ENCODE measurements around the gene AFF4.

GRCh38 chr5:132895719-132896305, 67.6 kb downstream of the AFF4 start:
- TF ChIP-seq SRF (IDR thresholded peaks at IDR 0.05; ENCODE audit: low read depth) = no peak
- TF ChIP-seq SIN3A (IDR thresholded peaks at IDR 0.05; ENCODE audit: low read depth) = no peak
- TF ChIP-seq, protein P1, sequence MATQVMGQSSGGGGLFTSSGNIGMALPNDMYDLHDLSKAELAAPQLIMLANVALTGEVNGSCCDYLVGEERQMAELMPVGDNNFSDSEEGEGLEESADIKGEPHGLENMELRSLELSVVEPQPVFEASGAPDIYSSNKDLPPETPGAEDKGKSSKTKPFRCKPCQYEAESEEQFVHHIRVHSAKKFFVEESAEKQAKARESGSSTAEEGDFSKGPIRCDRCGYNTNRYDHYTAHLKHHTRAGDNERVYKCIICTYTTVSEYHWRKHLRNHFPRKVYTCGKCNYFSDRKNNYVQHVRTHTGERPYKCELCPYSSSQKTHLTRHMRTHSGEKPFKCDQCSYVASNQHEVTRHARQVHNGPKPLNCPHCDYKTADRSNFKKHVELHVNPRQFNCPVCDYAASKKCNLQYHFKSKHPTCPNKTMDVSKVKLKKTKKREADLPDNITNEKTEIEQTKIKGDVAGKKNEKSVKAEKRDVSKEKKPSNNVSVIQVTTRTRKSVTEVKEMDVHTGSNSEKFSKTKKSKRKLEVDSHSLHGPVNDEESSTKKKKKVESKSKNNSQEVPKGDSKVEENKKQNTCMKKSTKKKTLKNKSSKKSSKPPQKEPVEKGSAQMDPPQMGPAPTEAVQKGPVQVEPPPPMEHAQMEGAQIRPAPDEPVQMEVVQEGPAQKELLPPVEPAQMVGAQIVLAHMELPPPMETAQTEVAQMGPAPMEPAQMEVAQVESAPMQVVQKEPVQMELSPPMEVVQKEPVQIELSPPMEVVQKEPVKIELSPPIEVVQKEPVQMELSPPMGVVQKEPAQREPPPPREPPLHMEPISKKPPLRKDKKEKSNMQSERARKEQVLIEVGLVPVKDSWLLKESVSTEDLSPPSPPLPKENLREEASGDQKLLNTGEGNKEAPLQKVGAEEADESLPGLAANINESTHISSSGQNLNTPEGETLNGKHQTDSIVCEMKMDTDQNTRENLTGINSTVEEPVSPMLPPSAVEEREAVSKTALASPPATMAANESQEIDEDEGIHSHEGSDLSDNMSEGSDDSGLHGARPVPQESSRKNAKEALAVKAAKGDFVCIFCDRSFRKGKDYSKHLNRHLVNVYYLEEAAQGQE (IDR thresholded peaks at IDR 0.05; ENCODE audit: low read depth) = no peak
- TF ChIP-seq MAX (IDR thresholded peaks at IDR 0.05) = no peak
- no peak for TF ChIP-seq CTCF (IDR thresholded peaks at IDR 0.05 in 2 of 3, conservative IDR thresholded peaks at IDR 0.05 in 1 of 3; ENCODE audit: borderline replicate concordance in 1 of 3, insufficient read depth in 1 of 3, low read depth in 2 of 3, low read length in 2 of 3)
